NCI-H748 (cell line): Measurements from ENCODE around the gene LRRN1.
"Not testable (repeated sequence)": the region's sequence is repeated elsewhere in the genome, so short reads cannot be mapped to it uniquely, and the experiment has no call there.

Experiments
- DNase-seq: peaks from one replicate; lab custom pipeline; 2025; ENCODE audit not compliant: unreplicated experiment; lab: John Stamatoyannopoulos, UW

Gene LRRN1

DNA sequence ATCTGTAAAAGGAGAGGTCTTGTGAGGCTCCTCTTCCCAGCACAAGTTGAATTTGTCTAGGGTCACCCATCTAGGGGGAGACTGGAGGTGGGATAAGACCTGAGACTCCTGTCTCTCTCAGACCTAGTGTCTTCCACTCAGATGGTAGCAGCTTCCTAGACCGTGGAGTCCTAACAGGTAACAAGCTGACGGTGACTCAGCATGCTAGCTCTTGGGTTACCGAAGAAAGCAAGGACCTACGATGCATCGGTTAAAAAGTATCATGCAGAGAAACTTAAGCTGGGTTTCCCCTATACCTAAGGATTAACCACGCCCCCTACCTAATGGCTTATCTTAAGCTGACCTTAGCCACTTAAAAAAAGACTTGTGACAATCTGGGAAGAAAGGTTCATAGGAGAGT is 7.6 kb downstream of the LRRN1 start:
- no peak for DNase-seq

DNA sequence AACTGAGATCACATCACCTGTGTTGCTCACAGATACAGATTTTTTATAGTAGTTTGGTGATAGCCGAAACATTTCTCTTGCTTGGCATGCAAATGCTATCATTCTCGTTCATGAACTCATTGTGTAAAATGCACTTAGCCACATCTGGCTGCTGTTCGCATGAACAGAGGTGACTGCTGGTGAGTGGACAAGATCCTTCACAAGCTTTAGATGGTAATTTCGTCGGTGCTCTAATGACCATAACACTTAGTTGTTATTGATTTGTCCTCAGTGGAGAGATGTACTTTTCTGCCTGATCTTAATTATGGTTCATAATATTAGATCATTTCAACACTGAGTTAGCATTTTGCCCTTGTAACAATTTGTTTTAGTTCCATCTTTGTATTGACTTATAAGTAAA is 13.8 kb downstream of the LRRN1 start:
- no peak for DNase-seq

DNA sequence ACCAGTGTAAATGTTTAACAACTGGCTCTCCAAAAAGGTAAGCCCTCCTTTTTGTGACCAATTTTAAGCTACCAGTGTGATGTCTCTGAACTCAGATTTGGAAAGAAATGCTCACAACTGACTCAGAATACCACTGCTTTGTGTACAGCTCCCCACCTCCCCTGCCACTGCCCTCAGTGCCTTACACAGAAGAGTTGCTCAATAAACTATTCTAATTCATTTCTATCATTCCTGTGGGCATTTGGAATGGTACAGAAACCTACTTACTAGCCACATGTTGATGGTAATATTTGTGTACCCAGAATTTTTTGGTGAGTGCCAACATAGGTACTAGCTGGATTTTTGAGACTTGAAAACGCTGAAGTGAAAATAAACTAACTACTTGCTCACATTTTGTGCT is 16.0 kb downstream of the LRRN1 start:
- no peak for DNase-seq

DNA sequence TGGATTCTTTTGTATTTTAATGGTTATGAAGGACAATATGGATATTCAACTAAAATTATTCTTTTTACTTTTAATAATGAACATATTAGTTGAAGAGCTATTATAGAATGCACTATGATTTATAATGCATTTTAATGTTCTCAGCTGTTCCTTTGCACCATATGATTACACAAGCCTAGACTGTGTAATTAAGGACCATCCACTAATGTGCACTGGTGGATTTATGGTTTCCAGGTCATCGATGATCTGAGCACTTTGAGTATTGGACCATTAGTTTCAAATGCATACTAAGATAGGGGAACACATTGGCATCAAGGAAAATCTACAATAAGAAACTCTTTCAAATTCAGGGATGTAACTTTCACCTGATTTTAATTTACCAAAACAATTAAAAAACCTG is 16.8 kb downstream of the LRRN1 start:
- no peak for DNase-seq

DNA sequence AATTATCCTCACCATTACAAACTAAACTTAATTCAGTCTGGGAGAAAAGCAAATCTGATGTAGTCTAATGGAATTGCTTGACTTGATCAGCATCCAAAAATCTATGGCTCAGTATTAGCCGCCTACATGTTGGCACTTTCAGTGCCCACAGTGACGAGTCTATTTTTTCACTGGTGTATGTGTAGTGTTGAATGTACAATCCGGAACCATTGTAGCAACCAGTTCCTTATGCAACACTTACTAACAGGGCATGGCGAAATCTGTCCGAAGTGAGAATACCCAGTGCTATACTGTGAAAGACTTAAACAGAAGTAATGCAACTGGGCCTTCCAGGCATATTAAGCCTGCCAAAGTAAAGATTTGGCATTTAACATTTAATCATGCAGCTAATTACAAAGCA is 18.6 kb downstream of the LRRN1 start:
- DNase-seq = no peak

DNA sequence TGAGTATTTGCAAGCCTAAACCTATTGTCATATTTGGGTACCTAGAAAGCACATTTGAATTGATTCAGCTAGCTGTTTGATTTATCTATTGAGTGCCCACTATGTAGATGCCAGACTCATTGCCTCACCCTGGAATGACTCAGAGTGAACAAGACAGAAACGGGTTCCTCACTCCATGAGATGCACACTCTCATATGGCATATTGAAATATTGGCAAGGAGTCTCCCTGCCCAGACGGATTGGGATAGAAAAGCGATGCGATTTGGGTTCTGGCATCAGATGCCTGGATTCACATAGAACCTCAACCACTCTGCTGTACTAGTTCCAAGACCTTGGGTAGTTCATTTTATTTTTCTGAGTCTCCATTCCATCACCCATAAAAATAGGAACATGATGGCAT is 22.5 kb downstream of the LRRN1 start:
- DNase-seq = no peak

DNA sequence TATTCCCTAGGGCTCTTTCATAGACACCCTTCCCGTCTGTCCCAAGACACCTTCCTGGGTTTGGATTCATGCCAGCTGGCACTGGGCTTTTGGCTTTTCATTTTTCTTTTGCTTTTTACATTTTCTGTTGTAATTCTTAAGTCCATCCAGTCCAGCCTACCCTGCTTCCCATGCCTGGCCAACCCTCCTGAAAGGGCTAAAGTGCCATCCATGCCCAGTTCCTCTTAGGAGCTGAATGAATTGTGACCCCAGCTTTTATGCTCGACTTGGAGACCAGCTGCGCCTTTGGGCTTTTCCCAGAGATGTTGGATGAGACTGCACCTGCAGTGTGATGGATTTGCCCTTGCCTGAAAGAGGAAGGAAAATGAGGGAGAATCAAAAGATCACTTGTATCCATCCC is 25.8 kb downstream of the LRRN1 start:
- no peak for DNase-seq

DNA sequence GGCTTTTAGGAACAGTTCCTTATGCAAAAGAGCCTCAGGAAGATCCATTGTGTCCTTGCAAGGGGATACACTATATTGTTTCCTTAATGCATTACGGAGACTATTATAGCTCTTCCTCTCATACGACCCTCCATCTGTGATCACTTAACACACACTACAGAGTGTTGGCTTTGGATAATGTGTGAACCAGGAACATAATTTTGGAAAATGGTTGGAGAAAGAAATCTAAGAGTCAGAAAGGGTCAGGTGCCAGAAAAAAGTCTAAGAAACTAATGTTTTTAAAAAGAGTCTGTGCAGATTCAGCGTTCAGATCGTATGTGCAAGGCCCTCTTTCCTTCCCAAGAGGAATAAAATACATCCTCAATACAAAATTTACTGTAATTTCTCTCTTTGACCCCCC is 27.3 kb downstream of the LRRN1 start:
- no peak for DNase-seq

DNA sequence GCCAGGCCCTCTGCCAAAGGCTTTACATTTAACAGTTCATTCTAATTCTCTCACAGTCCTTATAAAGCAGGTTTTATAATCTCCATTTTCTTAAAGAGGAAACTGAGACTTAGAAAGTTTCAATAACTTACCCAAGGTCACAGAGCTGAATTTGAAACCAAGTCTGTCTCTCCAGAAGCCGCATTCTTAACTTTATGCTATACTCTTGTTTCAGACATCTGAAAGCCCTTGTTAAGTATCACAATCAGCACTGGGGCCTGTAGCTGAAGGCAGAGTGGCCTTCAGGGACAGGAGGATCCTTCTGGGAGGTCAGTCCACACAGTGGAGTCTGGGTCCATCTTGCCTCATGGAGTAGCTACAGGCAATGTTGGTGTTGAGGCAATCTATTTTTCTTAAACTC is 27.9 kb downstream of the LRRN1 start:
- no peak for DNase-seq

DNA sequence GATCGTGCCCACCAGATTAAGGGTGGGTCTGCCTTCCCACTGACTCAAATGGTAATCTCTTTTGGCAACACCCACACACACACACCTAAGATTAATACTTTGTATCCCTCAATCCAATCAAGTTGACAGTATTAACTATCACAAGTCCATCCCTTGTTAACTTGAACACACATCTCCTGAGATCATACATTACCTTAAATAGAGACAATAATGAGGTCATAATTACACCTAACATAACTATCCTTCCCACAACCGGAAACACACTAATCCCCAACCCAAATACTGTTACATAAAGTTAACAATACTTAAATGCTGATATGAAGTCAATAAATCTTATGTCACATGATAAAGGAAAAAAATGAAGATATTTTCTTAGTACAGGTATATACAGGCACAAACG is 29.2 kb downstream of the LRRN1 start:
- DNase-seq = not testable (repeated sequence)

DNA sequence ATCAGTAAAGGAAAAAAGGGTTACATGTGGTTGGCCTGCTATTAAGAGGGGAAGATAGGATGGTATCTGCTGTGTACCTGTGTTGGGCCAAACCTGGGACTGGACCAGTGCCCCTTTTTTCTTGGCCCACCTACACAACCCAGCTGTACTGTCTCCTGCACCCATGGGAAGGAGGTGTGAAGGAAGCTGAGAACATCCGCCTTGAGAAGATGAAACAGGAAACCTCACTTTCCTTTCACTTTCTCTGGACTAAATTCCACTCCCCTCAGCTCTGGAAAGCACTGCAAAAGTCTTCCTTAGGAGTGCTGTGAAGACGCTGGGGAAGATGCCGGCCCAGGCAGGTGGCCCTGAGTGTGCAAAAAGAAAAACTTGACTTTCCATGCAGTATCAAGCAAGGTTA is 37.6 kb downstream of the LRRN1 start:
- no peak for DNase-seq

DNA sequence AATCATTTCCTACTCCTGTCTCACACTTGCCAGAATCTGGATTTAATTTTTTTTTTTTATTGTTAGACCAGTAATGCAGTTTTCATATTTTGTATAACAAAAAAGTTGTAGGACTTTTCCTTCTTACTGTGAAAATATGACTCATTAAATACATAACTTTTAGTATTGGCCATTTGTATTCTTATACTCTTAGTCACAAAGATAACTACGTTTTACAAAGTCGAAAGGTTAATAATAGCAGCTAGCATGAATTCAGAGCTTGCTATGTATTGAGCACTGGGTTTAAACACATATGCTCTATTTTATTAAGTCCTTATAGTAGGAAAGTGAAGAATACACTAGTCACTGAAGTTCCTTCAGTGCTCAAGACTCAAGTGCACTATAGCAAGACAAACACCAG is 43.1 kb downstream of the LRRN1 start:
- no peak for DNase-seq

DNA sequence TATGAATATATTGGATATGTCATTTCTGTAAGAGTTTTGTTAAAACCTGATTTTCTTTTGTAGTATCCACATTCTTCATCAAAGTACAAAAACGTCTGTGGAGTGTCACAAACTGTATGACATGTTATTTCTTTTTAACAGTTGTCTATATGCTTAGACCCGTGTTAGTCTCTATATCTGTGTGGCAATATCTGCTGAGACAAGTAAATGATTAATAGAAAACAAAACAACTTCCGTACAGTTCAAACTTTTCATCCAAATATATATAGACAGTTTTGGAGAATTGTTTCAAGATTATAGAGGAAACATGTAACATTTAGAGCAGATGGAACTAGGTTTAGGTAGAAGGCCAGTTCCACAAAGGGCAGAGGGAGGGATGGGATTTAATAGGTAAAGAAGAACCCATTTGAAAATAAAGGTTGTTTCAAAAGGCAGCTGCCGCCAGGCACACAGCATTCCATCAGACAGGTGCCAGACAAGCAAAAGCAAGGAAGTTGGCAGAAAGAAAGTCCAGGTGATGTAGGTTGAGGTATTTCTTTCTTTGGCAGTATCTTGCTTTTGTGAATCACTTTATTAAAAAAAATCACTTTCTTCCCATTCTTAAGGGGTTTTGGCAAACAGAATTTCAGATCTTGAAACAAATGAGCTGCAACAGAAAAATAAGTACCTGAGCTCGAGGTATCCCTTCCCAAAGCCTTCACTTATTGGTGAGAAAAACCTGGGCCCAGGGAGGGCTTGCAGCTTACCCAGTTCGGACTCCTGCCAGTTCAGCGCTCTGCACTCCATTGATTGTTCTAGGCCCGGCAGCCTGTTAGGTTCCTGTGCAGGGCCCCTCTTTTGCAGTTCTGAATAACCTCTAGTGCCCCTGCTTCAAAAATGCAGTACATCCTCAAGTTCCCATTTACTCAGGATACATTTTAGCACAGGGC is 49.0 kb downstream of the LRRN1 start:
- no peak for DNase-seq

DNA sequence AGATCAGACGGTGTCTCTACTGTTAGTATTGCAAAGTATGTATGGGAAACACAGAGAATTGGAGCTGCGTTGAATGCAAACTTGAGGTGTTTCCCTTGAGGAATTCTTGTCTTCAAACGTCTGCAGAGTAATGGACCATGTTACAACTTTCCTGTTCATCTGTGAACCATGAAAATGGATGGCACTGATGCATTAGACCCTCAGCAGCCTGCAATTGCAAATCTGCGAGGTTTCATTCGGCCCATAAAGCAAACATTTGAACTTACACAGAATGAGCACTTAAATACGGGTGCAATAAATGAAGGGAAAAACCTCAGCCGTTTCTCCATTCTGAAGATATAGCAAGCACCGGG is 49.7 kb downstream of the LRRN1 start:
- no peak for DNase-seq

DNA sequence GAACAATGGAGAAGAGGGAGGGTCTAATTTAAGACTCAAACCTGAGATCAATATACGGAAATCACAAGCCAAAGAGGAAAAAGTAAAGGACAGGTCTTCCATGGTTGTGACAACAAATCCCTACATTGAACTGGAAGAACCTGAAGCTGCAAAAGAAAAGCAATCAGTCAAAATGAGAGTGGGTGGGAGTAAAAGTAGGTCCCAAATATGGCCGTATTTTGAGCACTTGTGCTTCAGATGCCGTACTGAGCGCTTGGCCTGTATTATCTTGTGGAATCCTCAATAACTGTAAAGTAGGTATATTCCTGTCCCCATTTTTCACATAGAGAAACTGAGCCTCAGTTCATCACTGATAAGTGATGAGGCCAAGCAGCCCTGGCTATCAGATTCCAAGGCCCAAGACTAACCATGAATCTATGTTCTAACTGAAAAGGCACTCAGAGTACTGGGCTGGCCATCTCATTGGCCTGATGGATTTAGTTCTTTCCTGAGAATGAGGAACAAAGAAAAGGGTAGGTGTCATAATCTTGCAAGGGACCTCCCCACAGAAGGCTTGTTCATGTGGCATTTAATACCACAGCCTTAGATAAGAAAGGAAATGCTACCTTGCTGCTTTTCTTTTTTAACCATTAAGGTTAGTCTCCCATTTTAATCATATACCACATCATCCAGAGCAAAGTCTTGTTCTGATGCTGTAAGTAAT is 52.5 kb downstream of the LRRN1 start:
- no peak for DNase-seq

DNA sequence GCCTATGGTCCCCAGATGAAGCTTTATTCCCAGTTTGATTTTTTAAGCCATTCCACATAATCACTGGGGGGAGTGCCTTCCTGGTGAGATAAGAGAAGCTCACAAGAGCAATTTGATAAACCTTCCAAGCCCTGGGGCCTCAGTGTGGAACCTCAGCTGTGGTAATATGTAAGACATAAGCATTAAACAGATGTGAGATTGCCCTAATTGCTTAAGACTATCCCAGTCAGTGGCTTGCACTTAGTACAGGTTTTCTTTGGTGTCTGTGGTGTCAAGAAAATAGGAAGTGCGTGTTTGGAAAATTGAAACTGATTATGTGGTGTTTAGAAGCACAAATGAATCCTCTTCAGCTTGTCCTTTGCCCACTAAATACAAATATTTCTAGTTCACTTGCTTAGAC is 54.3 kb downstream of the LRRN1 start:
- no peak for DNase-seq

DNA sequence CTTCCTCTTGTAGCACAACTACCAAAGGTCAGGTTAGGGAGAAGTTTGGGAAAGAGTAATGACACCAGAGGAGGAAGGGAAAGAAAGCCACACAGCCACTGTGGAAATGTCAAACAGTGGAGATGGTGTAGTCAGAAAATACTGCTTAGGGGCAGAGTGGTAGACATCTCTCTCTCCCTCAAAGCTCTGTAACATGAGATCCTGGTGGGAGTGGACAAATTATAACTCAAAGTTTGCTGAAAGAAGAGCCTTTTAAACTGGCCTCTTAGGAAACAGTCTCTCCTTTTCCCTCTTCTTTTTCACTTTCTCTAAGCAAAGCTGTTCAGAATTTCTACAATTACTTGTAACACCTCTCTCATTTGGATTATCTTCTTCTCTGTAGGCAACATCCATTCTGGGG is 55.8 kb downstream of the LRRN1 start:
- DNase-seq = no peak

DNA sequence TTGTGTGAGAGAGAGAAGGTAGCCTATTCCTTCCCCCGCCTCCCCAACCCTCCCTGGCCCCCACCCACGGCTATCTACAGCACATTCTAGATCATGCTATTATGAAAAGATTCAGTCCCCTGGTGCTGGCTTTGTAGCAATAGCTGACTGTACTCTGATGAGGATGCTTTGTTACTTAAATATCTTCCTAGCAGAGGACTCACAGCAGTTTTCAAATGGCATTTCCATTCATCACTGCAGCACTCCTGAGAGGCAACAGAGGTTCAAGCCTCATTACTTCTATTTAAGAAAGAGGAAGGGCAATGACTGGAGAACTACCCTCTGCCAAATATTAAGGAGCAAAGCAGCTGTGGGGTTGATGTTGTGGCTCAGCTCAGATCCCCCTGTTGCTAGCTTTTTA is 61.0 kb downstream of the LRRN1 start:
- no peak for DNase-seq

DNA sequence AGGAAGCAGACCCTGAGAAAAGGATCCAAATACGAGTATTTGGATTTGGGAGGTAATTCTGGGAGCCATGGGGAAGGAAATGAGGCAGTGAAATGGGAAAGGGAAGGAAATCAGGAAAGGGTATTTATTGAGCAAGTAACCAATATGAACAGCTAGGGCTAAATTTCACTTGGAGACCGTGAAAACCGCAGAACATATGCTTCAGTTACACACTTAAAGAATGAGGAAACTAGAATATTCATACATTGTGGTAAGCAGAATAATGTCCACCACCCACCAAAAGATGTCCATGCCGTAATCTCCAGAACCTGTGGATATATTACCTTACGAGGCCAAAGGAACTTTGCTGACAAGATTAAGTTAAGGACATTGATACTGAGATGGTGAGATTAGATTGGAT is 63.3 kb downstream of the LRRN1 start:
- DNase-seq = no peak

DNA sequence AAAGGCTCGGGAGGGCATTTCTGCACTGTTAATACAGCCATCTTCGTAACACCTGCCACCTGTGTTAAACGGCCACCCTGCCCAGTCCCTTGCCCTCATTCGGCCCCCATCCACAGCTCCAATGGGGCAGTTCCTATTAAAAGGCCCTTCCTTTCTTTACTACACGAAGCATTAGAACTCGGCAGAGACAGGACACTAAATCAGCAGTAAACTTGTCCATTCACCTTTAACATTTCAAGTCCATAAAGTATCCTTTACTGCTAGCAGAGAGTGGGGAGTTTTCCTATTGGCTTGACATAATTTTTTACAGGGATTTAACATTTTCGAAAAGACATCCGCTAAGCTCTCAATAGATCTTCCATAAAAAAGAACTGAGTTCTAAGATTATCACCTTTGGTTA is 76.3 kb downstream of the LRRN1 start:
- no peak for DNase-seq

DNA sequence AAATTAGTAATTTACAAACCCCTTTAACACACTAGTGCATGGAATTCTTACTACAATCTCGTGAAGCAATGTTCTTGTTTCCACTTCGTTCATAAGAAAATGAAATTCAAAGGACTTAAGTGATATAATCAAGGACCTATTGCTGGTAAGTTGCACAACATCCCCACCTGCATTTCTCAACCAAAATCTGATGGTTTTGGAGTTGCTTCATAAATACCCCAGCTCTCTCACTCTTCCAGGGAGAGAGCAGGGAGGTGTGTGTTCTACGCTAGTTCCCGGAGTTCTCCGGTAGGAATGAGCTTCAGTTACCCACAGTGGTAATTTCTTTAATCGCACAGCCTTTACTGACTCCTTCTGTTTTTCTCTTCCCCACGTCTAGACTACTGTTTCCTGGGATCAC is 81.8 kb downstream of the LRRN1 start:
- no peak for DNase-seq

DNA sequence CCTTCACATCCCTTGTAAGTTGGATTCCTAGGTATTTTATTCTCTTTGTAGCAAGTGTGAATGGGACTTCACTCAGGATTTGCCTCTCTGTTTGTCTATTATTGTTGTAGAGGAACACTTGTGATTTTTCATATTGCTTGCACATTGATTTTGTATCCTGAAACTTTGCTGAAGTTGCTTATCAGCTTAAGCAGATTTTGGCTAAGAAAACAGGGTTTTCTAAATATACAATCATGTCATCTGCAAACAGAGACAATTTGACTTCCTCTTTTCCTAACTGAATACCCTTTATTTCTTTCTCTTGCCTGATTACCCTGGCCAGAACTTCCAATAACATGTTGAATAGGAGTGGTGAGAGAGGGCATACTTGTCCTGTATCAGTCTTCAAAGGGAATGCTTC is 88.1 kb downstream of the LRRN1 start:
- DNase-seq = not testable (repeated sequence)

DNA sequence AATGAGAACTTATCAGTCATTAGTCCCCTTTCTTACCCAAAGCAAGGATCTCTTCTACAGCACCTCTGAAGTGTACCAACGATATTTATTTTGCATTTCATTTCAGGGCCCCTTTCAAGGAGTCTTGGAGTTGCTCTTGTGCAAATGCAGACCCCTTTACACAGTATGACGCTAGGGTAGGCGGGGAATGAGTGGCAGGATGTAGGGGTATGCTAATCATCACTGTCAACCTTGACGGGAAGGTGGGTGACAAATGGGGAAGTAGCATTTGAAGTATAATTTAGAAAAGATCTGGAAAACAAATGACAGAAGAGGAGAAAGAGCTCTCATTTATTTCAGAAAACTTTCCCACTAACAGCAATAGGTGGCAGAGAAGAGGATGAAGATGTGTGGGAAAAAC is 94.4 kb downstream of the LRRN1 start:
- no peak for DNase-seq
